Measurements from ENCODE around the gene RAI1.

RAI1 gene

GRCh38 chr17:17783825-17784656 is 102.8 kb downstream of the RAI1 start (continued):
- TF ChIP-seq ZNF174 (tag by site-specific recombination; IDR thresholded peaks at IDR 0.05) (no peak), PRDM6 (tag by site-specific recombination; IDR thresholded peaks at IDR 0.05) (peak; percentile 79), ZNF555 (tag by site-specific recombination; conservative IDR thresholded peaks at IDR 0.05) (no peak), ZNF768 (tag by site-specific recombination; IDR thresholded peaks at IDR 0.05) (peak; percentile 66; the same call in 1 of the 2 replicates), KLF16 (tag by site-specific recombination; IDR thresholded peaks at IDR 0.05) (peak; percentile 86), ZFP37 (tag by site-specific recombination; IDR thresholded peaks at IDR 0.05) (no peak), ZNF423 (tag by site-specific recombination; IDR thresholded peaks at IDR 0.05) (peak; percentile 93), ZNF624 (tag by site-specific recombination; IDR thresholded peaks at IDR 0.05) (no peak), ZNF529 (tag by site-specific recombination; IDR thresholded peaks at IDR 0.05; ENCODE audit: insufficient replicate concordance) (no peak), ZNF335 (tag by site-specific recombination; conservative IDR thresholded peaks at IDR 0.05) (peak; percentile 58), ZNF274 (IDR thresholded peaks at IDR 0.05; ENCODE audit: low read length) (no peak), ZNF274 (tag by site-specific recombination; IDR thresholded peaks at IDR 0.05; ENCODE audit: borderline replicate concordance) (no peak), ZNF48 (tag by site-specific recombination; IDR thresholded peaks at IDR 0.05) (no peak), REST (tag by site-specific recombination; IDR thresholded peaks at IDR 0.05) (no peak), ZNF266 (tag by site-specific recombination; IDR thresholded peaks at IDR 0.05; ENCODE audit: low read depth) (no peak), ZNF521 (tag by site-specific recombination; IDR thresholded peaks at IDR 0.05) (no peak), ZNF433 (tag by site-specific recombination; IDR thresholded peaks at IDR 0.05; ENCODE audit: low read depth) (no peak), ZNF202 (tag by site-specific recombination; IDR thresholded peaks at IDR 0.05; ENCODE audit: borderline replicate concordance) (no peak), ZNF658 (tag by site-specific recombination; IDR thresholded peaks at IDR 0.05) (no peak), SALL2 (tag by site-specific recombination; IDR thresholded peaks at IDR 0.05; ENCODE audit: borderline replicate concordance) (no peak), ZNF558 (tag by site-specific recombination; IDR thresholded peaks at IDR 0.05) (no peak), ZNF654 (tag by site-specific recombination; IDR thresholded peaks at IDR 0.05; ENCODE audit: low read depth) (no peak), ZBTB8A (tag by site-specific recombination; IDR thresholded peaks at IDR 0.05) (peak; percentile 64; the same call in 1 of the 2 replicates)
- TF ChIP-seq, protein P1, sequence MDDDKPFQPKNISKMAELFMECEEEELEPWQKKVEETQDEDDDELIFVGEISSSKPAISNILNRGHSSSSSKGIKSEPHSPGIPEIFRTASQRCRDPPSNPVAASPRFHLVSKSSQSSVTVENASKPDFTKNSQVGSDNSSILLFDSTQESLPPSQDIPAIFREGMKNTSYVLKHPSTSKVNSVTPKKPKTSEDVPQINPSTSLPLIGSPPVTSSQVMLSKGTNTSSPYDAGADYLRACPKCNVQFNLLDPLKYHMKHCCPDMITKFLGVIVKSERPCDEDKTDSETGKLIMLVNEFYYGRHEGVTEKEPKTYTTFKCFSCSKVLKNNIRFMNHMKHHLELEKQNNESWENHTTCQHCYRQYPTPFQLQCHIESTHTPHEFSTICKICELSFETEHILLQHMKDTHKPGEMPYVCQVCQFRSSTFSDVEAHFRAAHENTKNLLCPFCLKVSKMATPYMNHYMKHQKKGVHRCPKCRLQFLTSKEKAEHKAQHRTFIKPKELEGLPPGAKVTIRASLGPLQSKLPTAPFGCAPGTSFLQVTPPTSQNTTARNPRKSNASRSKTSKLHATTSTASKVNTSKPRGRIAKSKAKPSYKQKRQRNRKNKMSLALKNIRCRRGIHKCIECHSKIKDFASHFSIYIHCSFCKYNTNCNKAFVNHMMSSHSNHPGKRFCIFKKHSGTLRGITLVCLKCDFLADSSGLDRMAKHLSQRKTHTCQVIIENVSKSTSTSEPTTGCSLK (tag by site-specific recombination; IDR thresholded peaks at IDR 0.05), result no peak
- TF ChIP-seq, protein P2, sequence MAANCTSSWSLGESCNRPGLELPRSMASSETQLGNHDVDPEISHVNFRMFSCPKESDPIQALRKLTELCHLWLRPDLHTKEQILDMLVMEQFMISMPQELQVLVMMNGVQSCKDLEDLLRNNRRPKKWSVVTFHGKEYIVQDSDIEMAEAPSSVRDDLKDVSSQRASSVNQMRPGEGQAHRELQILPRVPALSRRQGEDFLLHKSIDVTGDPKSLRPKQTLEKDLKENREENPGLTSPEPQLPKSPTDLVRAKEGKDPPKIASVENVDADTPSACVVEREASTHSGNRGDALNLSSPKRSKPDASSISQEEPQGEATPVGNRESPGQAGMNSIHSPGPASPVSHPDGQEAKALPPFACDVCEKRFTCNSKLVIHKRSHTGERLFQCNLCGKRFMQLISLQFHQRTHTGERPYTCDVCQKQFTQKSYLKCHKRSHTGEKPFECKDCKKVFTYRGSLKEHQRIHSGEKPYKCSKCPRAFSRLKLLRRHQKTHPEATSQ (tag by site-specific recombination; IDR thresholded peaks at IDR 0.05), result no peak
- TF ChIP-seq, protein P3, sequence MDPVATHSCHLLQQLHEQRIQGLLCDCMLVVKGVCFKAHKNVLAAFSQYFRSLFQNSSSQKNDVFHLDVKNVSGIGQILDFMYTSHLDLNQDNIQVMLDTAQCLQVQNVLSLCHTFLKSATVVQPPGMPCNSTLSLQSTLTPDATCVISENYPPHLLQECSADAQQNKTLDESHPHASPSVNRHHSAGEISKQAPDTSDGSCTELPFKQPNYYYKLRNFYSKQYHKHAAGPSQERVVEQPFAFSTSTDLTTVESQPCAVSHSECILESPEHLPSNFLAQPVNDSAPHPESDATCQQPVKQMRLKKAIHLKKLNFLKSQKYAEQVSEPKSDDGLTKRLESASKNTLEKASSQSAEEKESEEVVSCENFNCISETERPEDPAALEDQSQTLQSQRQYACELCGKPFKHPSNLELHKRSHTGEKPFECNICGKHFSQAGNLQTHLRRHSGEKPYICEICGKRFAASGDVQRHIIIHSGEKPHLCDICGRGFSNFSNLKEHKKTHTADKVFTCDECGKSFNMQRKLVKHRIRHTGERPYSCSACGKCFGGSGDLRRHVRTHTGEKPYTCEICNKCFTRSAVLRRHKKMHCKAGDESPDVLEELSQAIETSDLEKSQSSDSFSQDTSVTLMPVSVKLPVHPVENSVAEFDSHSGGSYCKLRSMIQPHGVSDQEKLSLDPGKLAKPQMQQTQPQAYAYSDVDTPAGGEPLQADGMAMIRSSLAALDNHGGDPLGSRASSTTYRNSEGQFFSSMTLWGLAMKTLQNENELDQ (tag by site-specific recombination; IDR thresholded peaks at IDR 0.05; ENCODE audit: low read depth), result no peak
- TF ChIP-seq, protein P4, sequence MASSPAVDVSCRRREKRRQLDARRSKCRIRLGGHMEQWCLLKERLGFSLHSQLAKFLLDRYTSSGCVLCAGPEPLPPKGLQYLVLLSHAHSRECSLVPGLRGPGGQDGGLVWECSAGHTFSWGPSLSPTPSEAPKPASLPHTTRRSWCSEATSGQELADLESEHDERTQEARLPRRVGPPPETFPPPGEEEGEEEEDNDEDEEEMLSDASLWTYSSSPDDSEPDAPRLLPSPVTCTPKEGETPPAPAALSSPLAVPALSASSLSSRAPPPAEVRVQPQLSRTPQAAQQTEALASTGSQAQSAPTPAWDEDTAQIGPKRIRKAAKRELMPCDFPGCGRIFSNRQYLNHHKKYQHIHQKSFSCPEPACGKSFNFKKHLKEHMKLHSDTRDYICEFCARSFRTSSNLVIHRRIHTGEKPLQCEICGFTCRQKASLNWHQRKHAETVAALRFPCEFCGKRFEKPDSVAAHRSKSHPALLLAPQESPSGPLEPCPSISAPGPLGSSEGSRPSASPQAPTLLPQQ (tag by site-specific recombination; IDR thresholded peaks at IDR 0.05), result no peak

All from HEK293 (cell line).